Measurements from ENCODE around the gene PACS2.

The PACS2 gene

GRCh38 chr14:105385698-105386365 lies 71.3 kb downstream of the PACS2 start:
- H3K4me3 ChIP-seq (ENCODE audit: low read length): no peak overlapping the region
- no peak overlapping the region for H3K9ac ChIP-seq (ENCODE audit: low read depth, low read length)
- no peaks in the 10 kb centered on the region for H3K9me3 ChIP-seq (ENCODE audit: insufficient read depth, low read depth, low read length)
- H3K36me3 ChIP-seq (ENCODE audit: insufficient read depth, low read length): peaks cover 23% of the 10 kb centered on the region
- no peak overlapping the region for H3K27ac ChIP-seq (ENCODE audit: low read depth, low read length)
- 92% methylated on average over 22 of the region's 22 CpGs for WGBS
- H3K4me1 ChIP-seq (ENCODE audit: insufficient read depth, low read length): no peaks in the 10 kb centered on the region
- no peaks in the 10 kb centered on the region for H3K27me3 ChIP-seq (ENCODE audit: insufficient read depth, low read length)

GRCh38 chr14:105386581-105387529 lies 72.3 kb downstream of the PACS2 start:
- WGBS: 95% methylated on average over 33 of the region's 33 CpGs
- H3K4me3 ChIP-seq (ENCODE audit: low read length): no peak overlapping the region
- H3K27ac ChIP-seq (ENCODE audit: low read depth, low read length): no peak overlapping the region

GRCh38 chr14:105387530-105387922 lies 73.0 kb downstream of the PACS2 start:
- 94% methylated on average over 10 of the region's 10 CpGs for WGBS
- no peaks in the 10 kb centered on the region for H3K4me1 ChIP-seq (ENCODE audit: insufficient read depth, low read length)
- no peak overlapping the region for H3K9ac ChIP-seq (ENCODE audit: low read depth, low read length)
- no peaks in the 10 kb centered on the region for H3K9me3 ChIP-seq (ENCODE audit: insufficient read depth, low read depth, low read length)
- peaks cover 19% of the 10 kb centered on the region for H3K36me3 ChIP-seq (ENCODE audit: insufficient read depth, low read length)
- no peak overlapping the region for H3K4me3 ChIP-seq (ENCODE audit: low read length)
- no peak overlapping the region for H3K27ac ChIP-seq (ENCODE audit: low read depth, low read length)
- no peaks in the 10 kb centered on the region for H3K27me3 ChIP-seq (ENCODE audit: insufficient read depth, low read length)

More at GRCh38 chr14:105386581-105387529, 72.3 kb downstream of the PACS2 start:
- Histone ChIP-seq H3K27me3 (ENCODE audit: insufficient read depth, low read length) (no peaks in the 10 kb centered on the region), H3K9me3 (ENCODE audit: insufficient read depth, low read depth, low read length) (no peaks in the 10 kb centered on the region), H3K36me3 (ENCODE audit: insufficient read depth, low read length) (peaks cover 23% of the 10 kb centered on the region), H3K9ac (ENCODE audit: low read depth, low read length) (no peak overlapping the region), H3K4me1 (ENCODE audit: insufficient read depth, low read length) (no peaks in the 10 kb centered on the region)

- no peak overlapping the region for H3K4me3 ChIP-seq (ENCODE audit: low read length)
- WGBS: 93% methylated on average over 25 of the region's 25 CpGs
- H3K4me1 ChIP-seq (ENCODE audit: insufficient read depth, low read length): no peaks in the 10 kb centered on the region
- H3K27ac ChIP-seq (ENCODE audit: low read depth, low read length): no peak overlapping the region
- H3K27me3 ChIP-seq (ENCODE audit: insufficient read depth, low read length): no peaks in the 10 kb centered on the region
- H3K9ac ChIP-seq (ENCODE audit: low read depth, low read length): no peak overlapping the region
- H3K9me3 ChIP-seq (ENCODE audit: insufficient read depth, low read depth, low read length): no peaks in the 10 kb centered on the region
- H3K36me3 ChIP-seq (ENCODE audit: insufficient read depth, low read length): peaks cover 15% of the 10 kb centered on the region
These were observed 73.8 kb downstream of the PACS2 start for GRCh38 chr14:105388110-105388951.

- Histone ChIP-seq H3K27me3 (ENCODE audit: insufficient read depth, low read length) (no peaks in the 10 kb centered on the region), H3K9ac (ENCODE audit: low read depth, low read length) (no peak overlapping the region), H3K9me3 (ENCODE audit: insufficient read depth, low read depth, low read length) (no peaks in the 10 kb centered on the region), H3K27ac (ENCODE audit: low read depth, low read length) (no peak overlapping the region), H3K36me3 (ENCODE audit: insufficient read depth, low read length) (peaks cover 9% of the 10 kb centered on the region), H3K4me3 (ENCODE audit: low read length) (no peak overlapping the region), H3K4me1 (ENCODE audit: insufficient read depth, low read length) (no peaks in the 10 kb centered on the region)
- 94% methylated on average over 16 of the region's 16 CpGs for WGBS
These were observed 74.4 kb downstream of the PACS2 start for GRCh38 chr14:105388976-105389375.

GRCh38 chr14:105389534-105389933 lies 75.0 kb downstream of the PACS2 start:
- peaks cover 4% of the 10 kb centered on the region; the same call in 1 of the 2 replicates for H3K36me3 ChIP-seq (ENCODE audit: insufficient read depth, low read length)
- no peak overlapping the region for H3K4me3 ChIP-seq (ENCODE audit: low read length)
- no peak overlapping the region for H3K27ac ChIP-seq (ENCODE audit: low read depth, low read length)
- WGBS: 93% methylated on average over 12 of the region's 12 CpGs
- no peaks in the 10 kb centered on the region for H3K4me1 ChIP-seq (ENCODE audit: insufficient read depth, low read length)
- H3K9ac ChIP-seq (ENCODE audit: low read depth, low read length): no peak overlapping the region
- H3K27me3 ChIP-seq (ENCODE audit: insufficient read depth, low read length): no peaks in the 10 kb centered on the region
- no peaks in the 10 kb centered on the region for H3K9me3 ChIP-seq (ENCODE audit: insufficient read depth, low read depth, low read length)

- H3K4me3 ChIP-seq (ENCODE audit: low read length): no peak overlapping the region
- H3K9me3 ChIP-seq (ENCODE audit: insufficient read depth, low read depth, low read length): no peaks in the 10 kb centered on the region
- no peaks in the 10 kb centered on the region for H3K4me1 ChIP-seq (ENCODE audit: insufficient read depth, low read length)
- H3K27ac ChIP-seq (ENCODE audit: low read depth, low read length): no peak overlapping the region
- WGBS: 92% methylated on average over 27 of the region's 27 CpGs
- H3K36me3 ChIP-seq (ENCODE audit: insufficient read depth, low read length): peaks cover 2% of the 10 kb centered on the region; the same call in 1 of the 2 replicates
- no peak overlapping the region for H3K9ac ChIP-seq (ENCODE audit: low read depth, low read length)
- H3K27me3 ChIP-seq (ENCODE audit: insufficient read depth, low read length): no peaks in the 10 kb centered on the region
These were observed 75.7 kb downstream of the PACS2 start for GRCh38 chr14:105389976-105390848.

- 92% methylated on average over 24 of the region's 24 CpGs for WGBS
- H3K27ac ChIP-seq (ENCODE audit: low read depth, low read length): no peak overlapping the region
- H3K27me3 ChIP-seq (ENCODE audit: insufficient read depth, low read length): no peaks in the 10 kb centered on the region
- H3K9ac ChIP-seq (ENCODE audit: low read depth, low read length): no peak overlapping the region
- peaks cover 2% of the 10 kb centered on the region; the same call in 1 of the 2 replicates for H3K36me3 ChIP-seq (ENCODE audit: insufficient read depth, low read length)
- H3K4me3 ChIP-seq (ENCODE audit: low read length): no peak overlapping the region
- no peaks in the 10 kb centered on the region for H3K9me3 ChIP-seq (ENCODE audit: insufficient read depth, low read depth, low read length)
- H3K4me1 ChIP-seq (ENCODE audit: insufficient read depth, low read length): no peaks in the 10 kb centered on the region
These were observed 76.4 kb downstream of the PACS2 start for GRCh38 chr14:105390849-105391500.

- peaks cover 2% of the 10 kb centered on the region; the same call in 1 of the 2 replicates for H3K36me3 ChIP-seq (ENCODE audit: insufficient read depth, low read length)
- no peak overlapping the region for H3K9ac ChIP-seq (ENCODE audit: low read depth, low read length)
- H3K27ac ChIP-seq (ENCODE audit: low read depth, low read length): no peak overlapping the region
- no peaks in the 10 kb centered on the region for H3K4me1 ChIP-seq (ENCODE audit: insufficient read depth, low read length)
- 94% methylated on average over 23 of the region's 23 CpGs for WGBS
- H3K27me3 ChIP-seq (ENCODE audit: insufficient read depth, low read length): no peaks in the 10 kb centered on the region
- no peaks in the 10 kb centered on the region for H3K9me3 ChIP-seq (ENCODE audit: insufficient read depth, low read depth, low read length)
- no peak overlapping the region for H3K4me3 ChIP-seq (ENCODE audit: low read length)
These were observed 77.0 kb downstream of the PACS2 start for GRCh38 chr14:105391541-105391940.
